ENCODE results near the gene CCDC146. TPM values are rescaled to one million over a fixed set of nuclear protein-coding genes. Genes with fewer than 3 reads are reported as not detected.
"Not testable (repeated sequence)": the region's sequence is repeated elsewhere in the genome, so short reads cannot be mapped to it uniquely, and the experiment has no call there.

Gene CCDC146
- total RNA-seq, 1 donor from 2014 or later, result 20.6 TPM

GRCh38 chr7:77226357-77226839 is 104.0 kb downstream of the CCDC146 start:
- no peak overlapping the region for H3K4me3 ChIP-seq
- H3K27ac ChIP-seq, result no peak overlapping the region
- H3K9me3 ChIP-seq, result no peaks in the 10 kb centered on the region
- no peak for TF ChIP-seq POLR2AphosphoS5 (IDR thresholded peaks at IDR 0.05; ENCODE audit: insufficient read depth in 1 of 2, low read depth in 1 of 2)
- TF ChIP-seq POLR2A (IDR thresholded peaks at IDR 0.05), result no peak
- TF ChIP-seq CTCF (IDR thresholded peaks at IDR 0.05), result no peak
- no peaks in the 10 kb centered on the region for H3K4me1 ChIP-seq
- no peaks in the 10 kb centered on the region for H3K36me3 ChIP-seq
- intact Hi-C loops (cut with DNase I), result no loop called here
- H3K27me3 ChIP-seq, result no peaks in the 10 kb centered on the region
- no peak for DNase-seq (ENCODE audit: extremely low spot score in 2 of 2)

- H3K4me1 ChIP-seq; H3K4me3 ChIP-seq; H3K27me3 ChIP-seq; H3K27ac ChIP-seq; DNase-seq (ENCODE audit: extremely low spot score in 2 of 2); intact Hi-C loops (cut with DNase I); H3K36me3 ChIP-seq; H3K9me3 ChIP-seq: not testable (repeated sequence)
Observed at GRCh38 chr7:77228795-77229194, 106.4 kb downstream of the CCDC146 start.

GRCh38 chr7:77232467-77232866 is 110.1 kb downstream of the CCDC146 start:
- Histone ChIP-seq H3K36me3 (no peaks in the 10 kb centered on the region), H3K4me3 (no peak overlapping the region), H3K9me3 (no peaks in the 10 kb centered on the region), H3K27ac (no peak overlapping the region), H3K4me1 (no peaks in the 10 kb centered on the region), H3K27me3 (no peaks in the 10 kb centered on the region)
- TF ChIP-seq POLR2A (IDR thresholded peaks at IDR 0.05) (no peak), CTCF (IDR thresholded peaks at IDR 0.05) (no peak), POLR2AphosphoS5 (IDR thresholded peaks at IDR 0.05; ENCODE audit: insufficient read depth in 1 of 2, low read depth in 1 of 2) (no peak)
- DNase-seq (ENCODE audit: extremely low spot score in 2 of 2), result no peak
- intact Hi-C loops (cut with DNase I), result no loop called here

- intact Hi-C loops (cut with DNase I), result no loop called here
- Histone ChIP-seq H3K9me3 (no peaks in the 10 kb centered on the region), H3K27ac (no peak overlapping the region), H3K27me3 (no peaks in the 10 kb centered on the region), H3K4me3 (no peak overlapping the region), H3K4me1 (no peaks in the 10 kb centered on the region), H3K36me3 (no peaks in the 10 kb centered on the region)
- TF ChIP-seq POLR2AphosphoS5 (IDR thresholded peaks at IDR 0.05; ENCODE audit: insufficient read depth in 1 of 2, low read depth in 1 of 2), result no peak
- TF ChIP-seq CTCF (IDR thresholded peaks at IDR 0.05), result no peak
- no peak for TF ChIP-seq POLR2A (IDR thresholded peaks at IDR 0.05)
- DNase-seq (ENCODE audit: extremely low spot score in 2 of 2), result no peak
Observed at GRCh38 chr7:77235276-77235675, 112.9 kb downstream of the CCDC146 start.

- intact Hi-C loops (cut with DNase I), result no loop called here
- no peaks in the 10 kb centered on the region for H3K27me3 ChIP-seq
Observed at GRCh38 chr7:77238703-77239136, 116.3 kb downstream of the CCDC146 start.

More at GRCh38 chr7:77238703-77239136, 116.3 kb downstream of the CCDC146 start:
- no peak for DNase-seq (ENCODE audit: extremely low spot score in 2 of 2)
- Histone ChIP-seq H3K4me3 (no peak overlapping the region), H3K4me1 (no peaks in the 10 kb centered on the region), H3K9me3 (no peaks in the 10 kb centered on the region), H3K36me3 (peaks cover 0 to 5% of the 10 kb centered on the region in 2 donors), H3K27ac (no peak overlapping the region)
- TF ChIP-seq CTCF (IDR thresholded peaks at IDR 0.05) (no peak), POLR2A (IDR thresholded peaks at IDR 0.05) (no peak), POLR2AphosphoS5 (IDR thresholded peaks at IDR 0.05; ENCODE audit: insufficient read depth in 1 of 2, low read depth in 1 of 2) (no peak)

Measured in vagina (tissue), 2 donors.